WERI-Rb-1 (cell line): ENCODE results near the gene LPP.

Experiments used
- DNase-seq: peaks from one replicate; pipeline ENCODE4 v3.0.0-alpha.2; 2020
- H3K27ac ChIP-seq: fragments of 250-450 bp; sonication (Bioruptor Pico); 2 replicates; pipeline ENCODE4 v1.5.1; 2020; ENCODE audit warnings: mild to moderate bottlenecking, moderate library complexity
- H3K27me3 ChIP-seq: fragments of 250-450 bp; sonication (Bioruptor Pico); 2 replicates; pipeline ENCODE4 v1.5.1; 2021; ENCODE audit warnings: mild to moderate bottlenecking, low read depth, moderate library complexity; ENCODE audit not compliant: insufficient read depth, severe bottlenecking
- H3K36me3 ChIP-seq: fragments of 250-450 bp; sonication (Bioruptor Pico); 2 replicates; pipeline ENCODE4 v1.5.1; 2020; ENCODE audit warnings: mild to moderate bottlenecking, moderate library complexity
- H3K4me3 ChIP-seq: 2 replicates; pipeline ENCODE4 v1.5.1; 2011; ENCODE audit warnings: low read depth, mild to moderate bottlenecking, control low read depth, low read length
- H3K9me3 ChIP-seq: fragments of 250-450 bp; sonication (Bioruptor Pico); 2 replicates; pipeline ENCODE4 v1.5.1; 2021; ENCODE audit warnings: mild to moderate bottlenecking, moderate library complexity; ENCODE audit not compliant: severe bottlenecking
- TF ChIP-seq, protein P1 (sequence below): IDR thresholded peaks from 2 replicates; pipeline ENCODE4 v1.5.1; 2011; ENCODE audit warnings: low read depth, mild to moderate bottlenecking, control low read depth, inconsistent platforms, low read length

The LPP gene

GRCh38 chr3:188680189-188680588 is 526.2 kb downstream of the LPP start:
- no peaks in the 10 kb centered on the region for H3K27me3 ChIP-seq
- no peaks in the 10 kb centered on the region for H3K36me3 ChIP-seq
- no peak overlapping the region for H3K27ac ChIP-seq
- no peak overlapping the region for H3K4me3 ChIP-seq
- TF ChIP-seq, protein P1, sequence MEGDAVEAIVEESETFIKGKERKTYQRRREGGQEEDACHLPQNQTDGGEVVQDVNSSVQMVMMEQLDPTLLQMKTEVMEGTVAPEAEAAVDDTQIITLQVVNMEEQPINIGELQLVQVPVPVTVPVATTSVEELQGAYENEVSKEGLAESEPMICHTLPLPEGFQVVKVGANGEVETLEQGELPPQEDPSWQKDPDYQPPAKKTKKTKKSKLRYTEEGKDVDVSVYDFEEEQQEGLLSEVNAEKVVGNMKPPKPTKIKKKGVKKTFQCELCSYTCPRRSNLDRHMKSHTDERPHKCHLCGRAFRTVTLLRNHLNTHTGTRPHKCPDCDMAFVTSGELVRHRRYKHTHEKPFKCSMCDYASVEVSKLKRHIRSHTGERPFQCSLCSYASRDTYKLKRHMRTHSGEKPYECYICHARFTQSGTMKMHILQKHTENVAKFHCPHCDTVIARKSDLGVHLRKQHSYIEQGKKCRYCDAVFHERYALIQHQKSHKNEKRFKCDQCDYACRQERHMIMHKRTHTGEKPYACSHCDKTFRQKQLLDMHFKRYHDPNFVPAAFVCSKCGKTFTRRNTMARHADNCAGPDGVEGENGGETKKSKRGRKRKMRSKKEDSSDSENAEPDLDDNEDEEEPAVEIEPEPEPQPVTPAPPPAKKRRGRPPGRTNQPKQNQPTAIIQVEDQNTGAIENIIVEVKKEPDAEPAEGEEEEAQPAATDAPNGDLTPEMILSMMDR = no peak
- no peaks in the 10 kb centered on the region for H3K9me3 ChIP-seq
- no peak for DNase-seq

DNA sequence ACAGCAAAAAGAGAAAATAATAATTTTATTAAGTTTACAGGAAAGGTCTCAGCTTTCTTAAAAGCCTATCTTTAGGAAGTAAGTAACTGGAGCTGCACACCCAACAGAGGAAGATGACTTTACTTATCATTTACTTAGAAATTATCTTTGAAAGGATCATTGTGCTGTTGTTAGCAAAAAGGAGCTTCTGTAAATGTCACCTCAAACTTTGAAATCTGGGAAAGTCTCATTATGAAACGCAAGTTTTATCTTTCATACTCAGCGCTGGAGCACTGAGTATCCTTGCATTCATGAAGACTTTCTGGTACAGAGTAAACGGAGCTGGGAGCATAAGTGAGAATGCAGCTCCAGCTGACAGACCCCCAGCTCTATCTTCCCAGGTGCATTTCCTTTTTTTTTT is 526.6 kb downstream of the LPP start:
- no peak for DNase-seq
- H3K36me3 ChIP-seq = no peaks in the 10 kb centered on the region
- H3K27me3 ChIP-seq = no peaks in the 10 kb centered on the region
- no peak overlapping the region for H3K4me3 ChIP-seq
- H3K27ac ChIP-seq = no peak overlapping the region
- TF ChIP-seq, protein P1 = no peak
- H3K9me3 ChIP-seq = no peaks in the 10 kb centered on the region

DNA sequence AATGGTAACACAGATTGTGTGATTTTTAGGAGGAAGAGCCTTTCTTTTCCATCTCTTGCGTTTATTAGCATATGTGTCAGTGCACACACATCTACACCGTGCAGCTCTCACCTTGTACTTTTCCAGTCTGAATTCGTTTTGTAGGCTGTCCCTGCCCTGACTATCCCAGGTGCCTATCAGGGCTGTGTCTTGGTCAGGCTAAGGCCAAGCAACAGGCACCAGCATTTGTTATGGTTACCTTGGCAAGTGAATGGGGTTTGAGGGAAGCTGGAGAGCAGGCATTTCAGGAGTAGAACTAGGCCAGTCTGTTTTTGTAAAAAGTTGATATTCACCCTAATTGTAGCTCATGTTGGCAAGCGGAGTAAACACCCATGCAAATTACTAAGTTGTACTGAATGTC is 528.4 kb downstream of the LPP start:
- TF ChIP-seq, protein P1 = no peak
- Histone ChIP-seq H3K9me3 (no peaks in the 10 kb centered on the region), H3K27ac (no peak overlapping the region), H3K36me3 (no peaks in the 10 kb centered on the region), H3K27me3 (no peaks in the 10 kb centered on the region), H3K4me3 (no peak overlapping the region)
- DNase-seq = no peak

DNA sequence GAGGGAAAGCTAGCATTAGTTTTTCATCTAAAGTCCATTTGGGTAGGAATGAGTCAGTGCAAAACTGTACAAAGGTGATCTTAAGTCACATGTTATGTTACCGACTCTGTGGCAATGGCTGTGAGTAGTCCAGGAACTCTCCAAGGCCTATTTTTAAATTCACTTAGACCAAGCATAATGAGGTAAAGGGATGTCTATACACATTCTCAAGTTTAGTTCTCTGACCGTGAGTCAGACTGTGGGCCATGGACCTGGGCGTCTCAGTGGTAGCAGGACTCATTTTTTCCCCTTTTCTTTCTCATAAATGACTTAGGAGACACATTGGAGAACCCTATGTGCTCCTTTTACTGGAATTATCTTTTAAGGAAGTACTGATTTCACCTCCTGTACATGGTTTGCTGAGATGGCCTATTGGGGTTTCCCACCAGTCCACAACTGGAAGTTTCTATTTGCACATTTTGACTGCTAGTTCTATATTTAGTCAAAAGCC is 529.1 kb downstream of the LPP start:
- Histone ChIP-seq H3K27me3 (no peaks in the 10 kb centered on the region), H3K36me3 (no peaks in the 10 kb centered on the region), H3K9me3 (no peaks in the 10 kb centered on the region), H3K27ac (no peak overlapping the region), H3K4me3 (no peak overlapping the region)
- TF ChIP-seq, protein P1 = no peak
- no peak for DNase-seq

DNA sequence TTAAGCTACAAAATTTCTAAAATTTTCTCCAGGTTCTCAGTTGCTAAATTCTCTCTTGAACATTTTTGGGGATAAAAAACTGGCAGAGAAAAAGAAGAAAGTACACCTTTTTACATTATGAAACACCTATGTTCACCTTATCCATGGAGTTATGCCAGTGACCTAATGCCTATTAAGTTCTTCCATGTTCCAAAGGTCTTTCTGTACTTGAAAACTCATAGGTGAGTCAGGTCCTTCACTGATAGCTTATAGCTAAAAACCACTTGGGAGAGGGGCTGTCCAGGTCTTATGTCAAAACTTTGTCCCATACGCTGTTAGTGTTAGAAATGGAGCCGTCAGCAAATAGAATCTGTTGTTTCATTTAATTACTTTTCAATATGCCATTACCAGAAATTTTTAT is 530.3 kb downstream of the LPP start:
- DNase-seq = no peak
- H3K27me3 ChIP-seq = no peaks in the 10 kb centered on the region
- no peak overlapping the region for H3K27ac ChIP-seq
- H3K4me3 ChIP-seq = no peak overlapping the region
- TF ChIP-seq, protein P1 = no peak
- no peaks in the 10 kb centered on the region for H3K36me3 ChIP-seq
- peaks cover 4% of the 10 kb centered on the region for H3K9me3 ChIP-seq

DNA sequence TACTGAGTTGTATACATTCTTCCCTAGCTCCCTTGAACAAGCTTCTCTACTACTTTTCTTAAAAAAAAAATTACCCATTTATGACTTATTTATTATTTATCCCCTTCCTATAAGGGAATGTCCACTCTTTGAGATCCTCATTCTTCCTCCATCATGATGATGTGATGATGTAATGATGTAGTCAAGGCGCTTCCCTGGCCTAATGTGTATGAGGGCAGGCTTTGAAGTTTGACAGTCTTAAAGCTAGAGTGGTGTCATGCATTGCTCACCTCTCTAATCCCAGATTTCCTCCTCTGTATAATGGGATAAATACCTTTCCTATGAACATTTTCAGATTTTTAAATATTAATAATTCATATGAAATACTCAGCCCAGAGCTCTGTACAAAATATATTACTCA is 531.8 kb downstream of the LPP start:
- no peaks in the 10 kb centered on the region for H3K27me3 ChIP-seq
- DNase-seq = no peak
- no peak overlapping the region for H3K4me3 ChIP-seq
- H3K9me3 ChIP-seq = peaks cover 4% of the 10 kb centered on the region
- no peak overlapping the region for H3K27ac ChIP-seq
- TF ChIP-seq, protein P1 = no peak
- H3K36me3 ChIP-seq = no peaks in the 10 kb centered on the region
